VCaP (cell line): ENCODE measurements around the gene PPP2R5E.
"Not testable (repeated sequence)": the region's sequence is repeated elsewhere in the genome, so short reads cannot be mapped to it uniquely, and the experiment has no call there.

Source experiments
- H3K27ac ChIP-seq: fragments of 450-650 bp; 2 replicates; pipeline ENCODE4 v1.5.1; 2017
- CTCF ChIP-seq: fragments of 450-650 bp; conservative IDR thresholded peaks from 2 replicates; pipeline ENCODE4 v1.5.1; 2017; ENCODE audit warnings: mild to moderate bottlenecking, moderate library complexity

PPP2R5E gene

DNA sequence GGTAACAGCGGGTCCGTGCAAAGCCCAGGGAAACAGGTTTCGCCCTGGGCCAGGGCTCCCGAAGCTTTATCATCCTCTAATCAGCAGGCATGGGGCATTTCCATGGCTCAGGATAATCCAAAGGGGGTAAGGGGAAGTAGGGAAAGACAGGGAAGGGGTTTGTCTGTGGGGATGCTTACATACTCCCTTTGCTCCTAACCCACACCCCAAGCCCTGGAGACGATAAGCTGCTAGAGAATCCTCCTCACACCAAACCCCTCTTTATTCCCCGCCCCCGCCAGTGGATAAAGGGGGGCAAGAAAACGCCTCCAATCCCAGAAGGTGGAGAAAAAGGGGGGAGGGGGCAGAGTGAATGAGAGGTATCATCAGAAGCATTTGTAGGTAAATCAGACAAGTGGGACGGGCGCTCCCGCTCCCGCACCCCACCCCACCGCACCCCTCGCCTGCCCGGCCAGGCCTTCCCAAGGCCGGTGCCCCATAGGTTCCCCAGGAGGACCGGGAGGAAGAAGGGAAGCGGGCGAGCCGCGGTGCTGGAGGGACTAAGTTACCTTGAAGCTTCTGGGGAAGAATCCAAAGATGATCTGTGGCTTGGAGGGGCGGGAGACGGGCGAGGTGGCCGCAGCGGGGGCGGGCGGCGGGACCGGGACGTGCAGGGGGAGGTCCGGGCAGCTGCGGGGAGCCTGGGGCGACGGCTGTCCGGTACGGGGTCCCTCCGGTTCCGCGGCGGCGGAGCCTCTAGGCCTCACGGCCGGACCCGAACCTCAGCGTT is 762 bp downstream of the PPP2R5E start:
- TF ChIP-seq CTCF, result no peak

DNA sequence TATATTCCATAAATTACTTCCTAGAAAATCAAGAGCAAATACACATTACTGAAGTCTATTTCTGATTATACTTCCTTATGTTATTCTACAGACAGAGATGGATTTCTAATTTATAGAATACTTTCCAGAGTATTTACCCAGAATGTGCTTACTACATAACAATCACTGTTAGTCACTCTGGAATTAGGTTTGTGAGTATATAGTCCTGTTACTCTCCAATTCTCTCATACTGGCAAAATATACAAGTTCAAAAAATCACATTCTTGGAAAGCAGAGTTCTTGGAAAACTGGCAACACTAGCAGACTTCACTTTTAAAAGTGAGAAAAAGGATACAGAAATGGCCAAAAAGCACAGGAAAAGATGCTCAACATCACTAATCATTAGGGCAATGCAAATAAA is 7.3 kb downstream of the PPP2R5E start:
- no peak for TF ChIP-seq CTCF
- H3K27ac ChIP-seq, result no peak overlapping the region

More for the DNA sequence above, 762 bp downstream of the PPP2R5E start:
- peak overlapping the region; percentile 91 for H3K27ac ChIP-seq

GRCh38 chr14:63533474-63533873 is 9.7 kb downstream of the PPP2R5E start:
- H3K27ac ChIP-seq, result no peak overlapping the region
- TF ChIP-seq CTCF, result no peak

DNA sequence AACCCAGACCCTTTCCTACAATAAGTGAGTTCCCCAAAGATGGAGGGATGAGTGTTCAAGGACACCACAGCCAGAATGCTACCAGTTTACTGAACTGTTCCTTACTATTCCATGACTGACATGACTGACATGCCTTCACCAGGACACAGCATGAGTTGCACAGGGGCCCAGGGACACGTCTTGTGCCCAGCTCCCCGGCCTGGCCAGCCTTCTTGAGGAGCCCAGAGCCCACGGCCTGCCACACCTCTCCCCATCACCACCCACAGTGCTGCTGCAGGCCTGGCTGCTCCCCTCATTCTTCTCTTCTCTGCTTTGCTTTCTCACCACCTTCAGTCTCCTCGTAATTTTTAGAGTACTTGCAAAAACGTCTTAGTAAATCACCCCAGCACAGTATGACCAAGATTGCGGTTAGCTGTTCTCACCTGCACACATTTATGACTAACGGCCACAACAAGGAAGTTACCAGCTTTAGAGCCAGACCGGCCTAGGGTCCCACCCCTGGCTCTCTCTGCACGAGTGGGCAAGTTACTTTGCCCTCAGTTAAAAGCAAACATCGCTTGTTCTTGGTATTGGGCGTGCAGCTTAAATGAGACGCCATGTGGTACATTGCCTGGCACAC is 18.5 kb downstream of the PPP2R5E start:
- H3K27ac ChIP-seq, result no peak overlapping the region

GRCh38 chr14:63523735-63524426 is 19.3 kb downstream of the PPP2R5E start:
- TF ChIP-seq CTCF, result no peak

More for the DNA sequence above, 18.5 kb downstream of the PPP2R5E start:
- no peak for TF ChIP-seq CTCF

DNA sequence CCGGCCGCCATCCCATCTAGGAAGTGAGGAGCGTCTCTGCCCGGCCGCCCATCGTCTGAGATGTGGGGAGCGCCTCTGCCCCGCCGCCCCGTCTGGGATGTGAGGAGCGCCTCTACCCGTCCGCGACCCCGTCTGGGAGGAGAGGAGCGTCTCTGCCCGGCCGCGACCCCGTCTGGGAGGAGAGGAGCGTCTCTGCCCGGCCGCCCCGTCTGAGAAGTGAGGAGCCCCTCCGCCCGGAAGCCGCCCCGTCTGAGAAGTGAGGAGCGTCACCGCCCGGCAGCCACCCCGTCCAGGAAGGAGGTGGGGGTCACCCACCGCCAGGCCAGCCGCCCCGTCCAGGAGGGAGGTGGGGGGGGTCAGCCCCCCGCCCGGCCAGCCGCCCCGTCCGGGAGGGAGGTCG is 20.7 kb downstream of the PPP2R5E start:
- H3K27ac ChIP-seq, result not testable (repeated sequence)

More at GRCh38 chr14:63523735-63524426, 19.3 kb downstream of the PPP2R5E start:
- H3K27ac ChIP-seq, result no peak overlapping the region

DNA sequence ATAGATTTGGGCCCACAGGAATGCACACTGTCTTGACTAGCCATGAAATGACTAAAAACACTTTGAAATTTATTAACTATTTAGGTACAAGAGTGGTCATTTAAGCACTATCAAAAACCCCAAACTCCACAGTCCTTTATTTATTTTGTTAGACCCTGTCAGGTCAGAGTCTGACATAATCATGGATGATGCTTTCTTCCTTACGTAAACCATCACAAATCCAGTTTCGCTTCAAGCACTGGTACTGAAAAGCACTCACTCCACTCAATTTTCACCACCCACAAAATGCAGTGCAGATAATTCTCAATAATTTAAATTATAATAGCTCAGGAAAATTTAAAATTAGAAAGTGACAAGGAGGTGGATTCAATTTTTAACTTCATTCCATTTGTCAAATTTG is 25.8 kb downstream of the PPP2R5E start:
- H3K27ac ChIP-seq, result no peak overlapping the region
- no peak for TF ChIP-seq CTCF
